Activated CD4-positive, CD25-positive, alpha-beta regulatory T cell treated with anti-CD3 and anti-CD28 coated beads, Interleukin-2, amount 50 U/mL, for 16 hours (primary cell): ENCODE data around the gene PRDM16.

Experiments used
- DNase-seq: peaks from one replicate; pipeline ENCODE4 v3.0.0-alpha.2; 2020; ENCODE audit warnings: low read depth, low spot score

The PRDM16 gene

GRCh38 chr1:3410142-3410925 is 341.3 kb downstream of the PRDM16 start:
- DNase-seq = no peak

DNA sequence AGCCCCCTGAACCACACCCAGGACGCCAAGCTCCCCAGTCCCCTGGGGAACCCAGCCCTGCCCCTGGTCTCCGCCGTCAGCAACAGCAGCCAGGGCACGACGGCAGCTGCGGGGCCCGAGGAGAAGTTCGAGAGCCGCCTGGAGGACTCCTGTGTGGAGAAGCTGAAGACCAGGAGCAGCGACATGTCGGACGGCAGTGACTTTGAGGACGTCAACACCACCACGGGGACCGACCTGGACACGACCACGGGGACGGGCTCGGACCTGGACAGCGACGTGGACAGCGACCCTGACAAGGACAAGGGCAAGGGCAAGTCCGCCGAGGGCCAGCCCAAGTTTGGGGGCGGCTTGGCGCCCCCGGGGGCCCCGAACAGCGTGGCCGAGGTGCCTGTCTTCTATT is 342.8 kb downstream of the PRDM16 start:
- DNase-seq = no peak

DNA sequence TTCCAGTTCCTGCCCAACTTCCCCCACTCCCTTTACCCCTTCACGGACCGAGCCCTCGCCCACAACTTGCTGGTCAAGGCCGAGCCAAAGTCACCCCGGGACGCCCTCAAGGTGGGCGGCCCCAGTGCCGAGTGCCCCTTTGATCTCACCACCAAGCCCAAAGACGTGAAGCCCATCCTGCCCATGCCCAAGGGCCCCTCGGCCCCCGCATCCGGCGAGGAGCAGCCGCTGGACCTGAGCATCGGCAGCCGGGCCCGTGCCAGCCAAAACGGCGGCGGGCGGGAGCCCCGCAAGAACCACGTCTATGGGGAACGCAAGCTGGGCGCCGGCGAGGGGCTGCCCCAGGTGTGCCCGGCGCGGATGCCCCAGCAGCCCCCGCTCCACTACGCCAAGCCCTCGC is 343.4 kb downstream of the PRDM16 start:
- DNase-seq = no peak

- no peak for DNase-seq
Observed at GRCh38 chr1:3413975-3414710, 345.1 kb downstream of the PRDM16 start.

- no peak for DNase-seq
Observed at GRCh38 chr1:3415260-3416090, 346.5 kb downstream of the PRDM16 start.

DNA sequence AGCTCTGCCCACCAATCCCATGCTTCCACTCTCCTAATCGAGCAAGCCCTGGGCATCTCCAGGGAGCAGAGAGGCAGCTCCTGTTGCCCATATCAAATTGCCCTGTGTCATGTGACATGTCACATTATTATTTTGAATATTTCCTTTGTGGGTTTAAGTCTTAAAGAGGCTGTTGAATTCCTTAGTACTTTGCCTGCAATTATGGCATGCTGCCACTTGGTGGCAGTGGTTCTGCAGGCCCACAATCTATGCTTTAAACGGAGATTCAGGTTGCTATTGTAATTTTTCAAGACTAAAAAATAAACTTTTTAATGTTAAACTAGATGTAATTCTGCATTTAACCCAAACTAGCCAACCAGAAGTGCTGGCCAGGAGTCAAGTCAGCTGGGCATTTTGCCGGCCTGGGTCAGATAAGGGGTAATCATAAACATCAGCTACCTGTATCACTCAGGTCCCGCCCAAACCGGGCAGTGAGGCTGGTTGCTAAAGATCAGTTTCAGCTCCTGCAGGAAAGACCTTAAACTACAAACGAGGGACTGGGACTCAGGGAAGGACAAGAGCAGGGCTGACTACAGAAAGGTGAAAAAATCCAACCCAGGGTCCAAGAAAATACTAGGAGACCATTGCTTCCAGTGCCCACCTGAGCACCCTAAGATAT is 348.2 kb downstream of the PRDM16 start:
- no peak for DNase-seq

DNA sequence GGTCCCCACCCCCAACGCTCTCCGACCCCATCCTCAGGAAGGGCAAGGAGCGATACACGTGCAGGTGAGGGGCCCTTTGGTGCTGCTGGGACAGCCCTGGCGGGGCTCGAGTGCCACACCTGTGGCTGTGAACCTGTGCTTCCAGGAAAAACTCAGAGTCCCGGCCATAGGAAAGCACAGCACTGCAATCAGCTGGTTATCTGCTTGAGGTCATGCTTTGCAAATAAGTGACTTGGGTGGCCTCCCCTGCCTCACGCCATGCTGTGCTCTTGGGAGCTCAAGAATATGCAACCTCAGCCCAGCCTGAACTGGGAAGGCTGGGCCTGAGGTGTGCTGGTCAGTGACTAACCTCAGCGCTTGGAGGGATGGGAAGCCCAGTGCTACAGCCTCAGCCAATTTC is 348.9 kb downstream of the PRDM16 start:
- no peak for DNase-seq

DNA sequence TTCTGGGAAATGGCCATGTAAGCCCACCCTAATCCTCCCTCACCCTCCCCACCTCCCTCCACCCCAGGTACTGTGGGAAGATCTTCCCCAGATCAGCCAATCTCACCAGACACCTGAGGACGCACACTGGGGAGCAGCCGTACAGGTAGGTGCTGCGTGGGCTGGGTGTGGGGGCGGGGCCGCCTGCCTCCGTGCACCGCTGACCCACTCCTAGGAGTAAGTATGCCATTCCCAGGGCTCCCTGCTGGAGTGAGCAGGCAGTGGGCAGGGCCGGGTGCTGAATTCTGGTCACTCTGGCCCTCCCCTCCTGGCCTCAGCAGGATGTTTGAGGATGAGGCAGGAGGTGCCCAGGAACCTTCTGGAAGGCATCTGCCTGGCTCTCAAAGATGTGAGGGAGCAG is 349.6 kb downstream of the PRDM16 start:
- DNase-seq = no peak

DNA sequence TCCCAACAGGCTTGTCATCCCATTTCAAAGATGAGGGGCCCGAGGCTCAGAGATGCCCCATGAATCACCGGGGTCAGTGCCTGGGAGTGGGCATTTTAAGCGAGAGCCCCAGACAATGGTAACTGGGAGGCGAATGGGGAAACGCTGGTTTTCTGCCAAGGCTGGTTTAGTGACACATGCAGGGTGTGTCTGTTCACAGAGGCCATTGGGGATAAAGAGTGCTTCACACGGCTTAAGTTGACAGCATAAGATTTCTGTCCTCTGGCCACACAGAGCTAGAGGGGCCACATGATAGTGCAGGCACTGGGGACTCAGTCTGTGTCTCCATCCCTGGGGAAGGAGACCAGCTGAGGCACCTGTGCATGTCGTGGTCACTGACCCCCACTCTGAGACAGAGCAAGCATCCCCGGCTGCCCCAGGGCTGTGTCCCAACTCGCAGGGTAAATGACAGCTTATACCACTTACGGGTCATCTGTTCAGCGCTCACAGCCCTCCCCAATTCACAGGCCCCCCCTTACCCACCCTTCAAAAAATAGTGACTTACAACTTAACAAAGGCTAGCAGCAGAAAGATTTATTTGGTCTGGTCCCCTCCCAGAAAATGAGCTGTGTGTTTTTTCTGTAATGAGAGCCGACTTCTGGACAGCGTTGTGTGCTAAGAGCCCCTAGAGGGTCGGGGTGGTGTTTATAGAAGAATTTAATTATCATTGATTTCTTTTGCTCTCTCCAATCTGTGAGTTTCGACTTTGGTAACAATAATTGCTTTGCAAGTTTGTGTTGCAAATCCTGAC is 350.6 kb downstream of the PRDM16 start:
- DNase-seq = no peak

DNA sequence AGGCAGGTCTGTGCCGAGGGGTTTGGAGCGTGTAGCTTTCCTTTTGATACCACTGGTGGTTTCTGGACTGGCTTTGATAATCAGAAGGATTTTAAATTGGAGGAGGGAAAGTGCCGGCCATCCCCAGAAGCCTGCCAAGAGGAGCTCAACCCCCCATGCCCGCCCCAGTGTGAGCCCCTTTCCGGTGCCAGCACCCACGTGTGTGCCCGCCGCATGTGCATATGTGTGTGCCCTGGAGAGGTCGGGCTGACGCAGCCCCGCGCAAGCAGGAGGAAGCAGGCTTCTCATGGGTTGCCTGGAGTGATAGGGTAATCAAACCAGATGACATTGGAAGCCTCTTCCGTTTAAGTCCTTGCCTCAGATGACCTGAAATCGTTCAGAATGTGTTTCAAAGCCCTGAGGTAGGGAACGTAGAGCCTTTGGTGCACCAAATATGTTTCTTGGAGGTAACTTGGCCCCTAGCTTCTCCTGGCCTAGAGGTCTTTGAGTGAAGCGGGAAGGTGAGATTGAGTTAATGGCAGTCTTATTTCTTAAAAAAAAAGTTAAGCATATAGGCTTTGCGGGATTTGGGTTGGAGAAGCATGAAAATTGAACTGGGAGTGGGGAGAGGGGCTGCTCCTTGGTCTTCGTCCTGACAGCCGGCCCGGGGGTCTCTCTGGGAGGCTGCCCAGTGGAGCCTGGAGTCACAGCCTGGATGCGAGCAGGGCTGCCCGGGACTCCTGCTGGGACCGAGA is 351.4 kb downstream of the PRDM16 start:
- no peak for DNase-seq

DNA sequence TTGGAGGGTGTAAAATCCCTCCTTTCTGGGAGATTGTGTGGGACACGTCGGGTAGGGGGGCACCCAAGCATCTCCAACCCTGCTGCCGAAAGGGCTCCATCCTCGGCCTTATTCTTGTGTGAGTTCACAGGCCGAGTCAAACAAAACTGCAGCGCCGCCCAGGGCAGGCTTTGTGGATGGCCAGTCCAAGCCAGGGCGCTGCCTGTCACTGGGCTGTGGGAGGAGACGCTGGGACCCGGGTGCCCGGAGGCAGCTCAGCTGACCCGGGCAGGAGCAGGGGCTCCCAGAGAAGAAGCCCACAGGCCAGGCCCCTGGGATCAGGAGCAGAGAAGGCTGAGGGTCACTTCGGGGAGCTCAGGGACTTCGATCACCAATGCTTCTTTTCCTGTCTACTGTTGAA is 353.6 kb downstream of the PRDM16 start:
- no peak for DNase-seq

DNA sequence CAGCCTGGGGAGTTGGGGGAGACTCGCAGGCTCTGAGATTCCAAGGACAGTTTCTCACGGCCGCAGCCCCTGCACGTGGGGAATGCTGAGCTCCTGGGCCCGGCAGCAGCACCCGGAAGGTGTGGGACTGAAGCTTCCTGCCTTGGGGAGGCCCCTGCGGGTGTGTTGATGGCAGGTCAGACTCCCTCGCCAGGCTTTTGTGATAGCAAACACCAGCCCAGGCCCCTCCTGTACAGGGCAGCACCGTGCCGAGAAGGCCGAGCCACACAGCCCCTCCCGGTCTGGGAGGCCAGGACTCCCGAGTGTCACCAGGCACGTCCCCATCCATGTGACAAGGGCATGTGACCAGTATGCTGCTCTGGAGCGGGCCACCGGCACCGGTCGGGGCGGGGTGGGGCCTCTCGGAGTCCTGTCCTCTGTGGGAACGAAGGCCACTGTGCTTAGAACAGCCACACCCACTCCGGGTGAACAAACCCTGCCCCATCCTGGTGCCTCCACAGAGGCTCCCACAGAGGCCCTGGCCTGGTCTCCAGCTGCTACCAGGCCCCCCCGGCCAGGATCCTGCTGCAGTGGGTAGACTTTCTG is 354.3 kb downstream of the PRDM16 start:
- DNase-seq = no peak

DNA sequence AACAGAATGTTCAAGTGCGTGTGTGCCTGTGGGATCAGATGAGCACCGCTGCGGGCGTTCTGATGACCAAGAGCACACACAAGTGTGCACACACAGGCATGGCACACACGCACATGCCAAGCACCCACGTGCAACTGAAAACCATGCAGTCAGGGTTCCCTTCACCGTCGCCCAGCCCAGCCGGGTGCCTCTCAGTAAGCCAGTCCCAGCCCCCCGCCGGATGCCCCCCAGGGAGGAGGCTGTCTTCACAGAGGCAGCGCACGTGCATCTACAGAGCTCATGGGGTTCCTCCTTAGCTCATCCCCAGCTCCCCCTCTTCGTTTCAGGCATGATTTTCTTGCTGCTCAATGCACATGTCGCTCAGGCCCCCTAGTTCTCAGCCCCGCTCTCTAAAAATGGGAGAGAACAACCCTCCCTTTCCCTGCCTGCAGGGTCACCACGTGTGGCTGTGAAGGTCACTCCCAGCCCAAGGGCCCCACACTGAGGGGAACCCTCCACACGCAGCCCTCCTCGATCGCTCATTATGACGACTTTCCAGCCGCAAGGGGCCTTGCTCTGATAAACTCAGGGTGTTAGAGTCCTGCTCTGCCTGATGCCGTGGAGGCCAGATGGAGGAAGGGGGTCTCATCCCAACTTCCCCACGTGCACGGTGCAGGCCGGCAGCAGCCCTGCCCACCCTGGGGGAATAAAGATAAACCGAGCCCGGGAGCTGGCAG is 355.1 kb downstream of the PRDM16 start:
- no peak for DNase-seq

- no peak for DNase-seq
Observed at GRCh38 chr1:3425486-3426215, 356.6 kb downstream of the PRDM16 start.

GRCh38 chr1:3426956-3427535 is 358.0 kb downstream of the PRDM16 start:
- DNase-seq = no peak

GRCh38 chr1:3427711-3428704 is 359.0 kb downstream of the PRDM16 start:
- no peak for DNase-seq

DNA sequence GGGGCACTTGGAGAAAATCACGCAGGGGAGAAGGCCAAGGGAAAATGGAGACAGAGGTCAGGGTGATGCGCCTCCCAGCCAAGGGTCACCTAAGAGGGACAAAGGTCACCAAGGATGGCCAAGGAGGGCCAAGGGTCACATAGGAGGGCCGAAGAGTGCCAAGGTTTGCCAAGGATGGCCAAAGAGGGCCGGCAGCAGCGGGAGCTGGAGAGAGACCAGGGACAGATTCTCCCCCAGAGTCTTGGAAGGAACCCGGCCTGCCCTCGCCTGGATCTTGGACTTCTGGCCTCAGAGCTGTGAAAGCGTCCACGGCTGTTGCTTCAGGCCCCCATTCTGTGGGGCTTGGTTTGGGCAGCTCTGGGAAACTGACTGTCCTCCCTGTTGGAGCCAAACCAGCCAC is 359.9 kb downstream of the PRDM16 start:
- no peak for DNase-seq
